HL-60 (cell line): ENCODE data around the gene HES6.

Source experiments
- CTCF ChIP-seq: IDR thresholded peaks from one replicate; pipeline ENCODE4 v1.5.1; 2011; ENCODE audit warnings: low read length, control low read depth, inconsistent platforms; ENCODE audit not compliant: insufficient read depth
- POLR2AphosphoS5 ChIP-seq: IDR thresholded peaks from 2 replicates; pipeline ENCODE4 v1.6.1; 2012; ENCODE audit warnings: low read depth

DNA sequence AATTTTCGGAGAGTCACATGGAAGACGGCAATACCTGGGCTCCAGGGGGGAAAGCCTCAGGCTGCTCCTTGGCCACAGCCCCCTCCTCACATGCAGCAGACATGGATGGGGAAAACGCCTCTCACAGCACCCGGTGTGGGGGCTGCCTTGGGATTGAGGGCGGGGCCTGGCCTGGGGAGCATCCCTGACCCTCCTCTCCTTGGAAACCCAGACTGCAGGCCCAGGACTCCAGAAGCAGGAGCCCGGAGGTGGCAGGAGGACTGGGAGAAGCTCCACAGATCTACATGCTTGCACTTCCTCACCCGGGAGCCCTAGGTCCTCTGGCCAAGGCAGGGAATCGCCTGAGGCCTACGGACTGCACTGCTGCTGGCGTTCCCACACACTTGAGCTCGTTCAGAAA is 12.1 kb upstream of the HES6 start:
- TF ChIP-seq CTCF (no peak), POLR2AphosphoS5 (no peak)
